ENCODE data around the gene TMEM269. TPM values are rescaled to one million over a fixed set of nuclear protein-coding genes. Genes with fewer than 3 reads are reported as not detected.

Gene TMEM269
- total RNA-seq, 2 experiments from 2014 or later, result 0.22 to 0.48 TPM

DNA sequence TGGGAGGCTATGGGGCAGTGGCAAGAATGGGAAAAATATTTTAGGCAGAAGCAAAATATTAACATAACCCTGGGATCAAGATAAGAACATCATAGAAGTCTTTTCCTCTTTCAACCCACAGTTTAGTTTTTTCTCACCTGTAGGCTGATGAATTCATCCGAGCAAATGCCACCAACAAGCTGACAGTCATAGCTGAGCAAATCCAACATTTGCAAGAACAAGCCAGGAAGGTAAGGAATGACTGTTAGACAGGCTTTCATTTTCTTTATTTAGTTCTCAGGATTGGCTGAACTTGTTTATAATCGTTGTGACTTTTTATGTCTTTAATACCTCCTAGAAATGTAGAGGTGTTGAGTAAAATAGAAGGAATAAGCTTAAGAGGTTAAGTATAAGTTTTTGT lies 11.4 kb upstream of the TMEM269 start:
- ATAC-seq (ENCODE audit: low read depth), result no peak
- peaks cover 33% of the 10 kb centered on the region for H3K36me3 Mint-ChIP-seq
- POLR2A ChIA-PET, result no interaction called here
- no peaks in the 10 kb centered on the region for H3K9me3 Mint-ChIP-seq
- no peak overlapping the region for H3K4me3 Mint-ChIP-seq
- peaks cover 19% of the 10 kb centered on the region for H3K4me1 Mint-ChIP-seq
- no peak for DNase-seq
- H3K27ac Mint-ChIP-seq, result no peak overlapping the region
- no peaks in the 10 kb centered on the region for H3K27me3 Mint-ChIP-seq

DNA sequence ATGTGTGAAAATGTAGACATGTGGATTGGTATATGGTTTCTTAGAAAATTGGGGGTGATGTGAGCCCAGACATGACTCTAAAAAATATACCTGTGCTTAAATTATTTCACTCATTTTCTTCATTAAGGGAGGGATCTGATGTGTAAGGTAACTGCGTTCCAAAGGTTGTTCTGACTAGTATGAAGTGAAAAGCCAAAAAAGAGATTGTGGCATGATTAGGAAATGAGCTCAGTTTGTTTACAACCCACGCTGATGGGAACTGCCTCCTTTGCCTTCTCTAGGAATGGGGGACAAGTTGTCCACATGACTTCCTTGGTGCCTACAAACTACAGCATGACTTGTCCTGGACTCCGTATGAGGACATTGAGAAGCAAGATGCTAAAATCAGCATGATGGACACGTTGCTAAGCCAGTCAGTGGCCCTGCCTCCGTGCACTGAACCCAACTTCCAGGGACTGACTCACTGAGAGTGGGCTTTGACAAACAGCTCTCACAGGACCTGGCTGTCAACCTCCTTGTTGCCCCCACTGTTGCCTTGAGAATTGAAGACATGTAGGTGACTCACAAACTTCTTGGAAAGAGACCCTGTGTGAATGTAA lies 9.8 kb upstream of the TMEM269 start:
- Mint-ChIP-seq H3K36me3 (peaks cover 27% of the 10 kb centered on the region), H3K27me3 (no peaks in the 10 kb centered on the region), H3K27ac (no peak overlapping the region), H3K4me1 (peaks cover 25% of the 10 kb centered on the region), H3K9me3 (no peaks in the 10 kb centered on the region), H3K4me3 (no peak overlapping the region)
- DNase-seq (no peak), ATAC-seq (ENCODE audit: low read depth) (no peak)
- POLR2A ChIA-PET, result no interaction called here

DNA sequence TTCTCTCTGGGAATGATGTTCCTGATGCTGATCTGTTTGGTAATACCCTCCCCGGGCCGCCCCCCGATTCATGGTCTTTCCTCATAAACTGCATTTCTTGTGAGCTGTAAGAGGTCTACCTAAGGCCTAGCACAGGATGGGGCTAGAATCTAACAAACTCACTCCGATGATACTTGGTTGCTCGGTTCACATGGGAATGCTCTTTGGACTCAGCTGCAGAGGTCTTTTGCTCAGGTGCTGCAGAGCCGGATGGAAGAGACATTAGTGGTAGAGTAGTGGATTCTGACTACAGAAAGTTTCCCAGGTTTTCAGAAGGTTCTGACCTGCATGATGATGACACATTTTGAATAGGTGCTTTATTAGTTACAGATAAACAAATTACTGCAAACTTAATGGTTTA lies 8.3 kb upstream of the TMEM269 start:
- Mint-ChIP-seq H3K9me3 (no peaks in the 10 kb centered on the region), H3K27me3 (no peaks in the 10 kb centered on the region), H3K36me3 (peaks cover 28% of the 10 kb centered on the region), H3K27ac (no peak overlapping the region), H3K4me3 (no peak overlapping the region), H3K4me1 (peaks cover 20% of the 10 kb centered on the region)
- ATAC-seq (ENCODE audit: low read depth) (no peak), DNase-seq (no peak)
- POLR2A ChIA-PET, result interaction anchor here (0.6 to 5.2 kb wide), 2 partner anchors 9 to 572 kb away, joined by 3 to 37 read pairs; partner anchors contain the start of genes C1orf50 and P3H1

DNA sequence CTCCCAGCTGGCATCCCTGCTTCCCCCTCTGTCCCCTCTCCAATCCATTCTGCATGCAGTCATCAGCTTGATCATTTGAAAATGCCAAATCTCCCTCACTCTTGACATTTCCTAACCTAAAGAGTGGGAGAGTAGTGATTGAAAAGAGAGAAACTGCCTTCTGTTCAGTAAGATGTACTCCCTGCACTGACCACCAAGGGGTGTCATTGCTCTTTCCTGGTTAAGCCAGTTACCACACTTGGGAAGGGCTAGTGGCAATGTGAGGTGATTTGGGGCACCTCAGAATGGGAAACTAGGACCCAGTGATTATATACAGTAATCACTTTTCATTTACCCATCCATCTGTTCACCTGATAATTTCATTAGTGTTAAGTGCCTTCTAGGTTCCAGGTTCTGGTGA lies 6.9 kb upstream of the TMEM269 start:
- Mint-ChIP-seq H3K4me1 (peaks cover 16% of the 10 kb centered on the region), H3K9me3 (no peaks in the 10 kb centered on the region), H3K27me3 (no peaks in the 10 kb centered on the region), H3K4me3 (no peak overlapping the region), H3K27ac (no peak overlapping the region), H3K36me3 (peaks cover 29% of the 10 kb centered on the region)
- ATAC-seq (ENCODE audit: low read depth) (no peak), DNase-seq (no peak)
- POLR2A ChIA-PET, result interaction anchor here (0.7 to 5.2 kb wide), 2 partner anchors 11 to 179 kb away, joined by 3 to 37 read pairs; partner anchors contain the start of genes C1orf50 and P3H1

DNA sequence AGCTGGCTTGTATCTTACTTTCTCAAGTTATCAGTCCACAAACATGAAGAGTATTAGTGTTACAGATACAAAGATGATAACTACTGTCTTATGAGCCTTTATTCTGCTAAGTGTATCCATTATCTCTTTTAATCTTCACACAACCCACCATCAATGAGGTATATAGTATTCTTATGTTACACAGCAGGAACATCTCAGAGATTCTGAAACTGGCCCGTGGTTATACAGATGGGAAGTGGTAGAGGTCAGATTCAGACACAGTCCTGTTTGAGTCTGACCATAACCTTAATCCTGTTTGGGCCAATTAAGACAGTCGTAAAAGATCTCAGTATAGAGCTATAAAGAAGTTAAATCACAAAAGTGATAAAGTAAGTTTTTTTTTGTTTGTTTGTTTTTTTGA lies 5.1 kb upstream of the TMEM269 start:
- Mint-ChIP-seq H3K4me3 (no peak overlapping the region), H3K27ac (peak overlapping the region; percentile 0), H3K9me3 (no peaks in the 10 kb centered on the region), H3K4me1 (peaks cover 15% of the 10 kb centered on the region), H3K36me3 (peaks cover 27% of the 10 kb centered on the region), H3K27me3 (no peaks in the 10 kb centered on the region)
- ATAC-seq (ENCODE audit: low read depth), result no peak
- DNase-seq, result no peak
- POLR2A ChIA-PET, result interaction anchor here (5.2 kb wide), 1 partner anchor 12 kb away, joined by 37 read pairs; the partner anchor contains the start of genes C1orf50 and P3H1

DNA sequence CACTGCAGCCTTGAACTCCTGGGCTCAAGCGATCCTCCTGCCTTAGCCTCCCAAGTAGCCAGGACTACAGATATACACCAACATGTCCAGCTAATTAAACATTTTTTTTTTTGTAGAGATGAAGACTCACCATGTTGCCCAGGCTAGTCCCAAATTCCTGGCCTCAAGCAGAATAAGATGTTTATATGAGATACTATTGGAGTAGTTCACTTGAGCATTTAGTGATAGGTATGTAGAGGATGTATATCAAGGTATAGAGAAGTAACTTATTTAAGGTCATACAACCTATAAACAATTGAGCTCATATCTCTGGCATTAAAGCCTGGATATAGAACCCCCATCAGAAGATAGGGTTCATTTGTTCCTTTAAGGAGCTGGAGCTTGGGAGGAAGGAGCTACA lies 4.6 kb upstream of the TMEM269 start:
- no peak overlapping the region for H3K27ac Mint-ChIP-seq
- DNase-seq, result no peak
- H3K4me1 Mint-ChIP-seq, result peaks cover 15% of the 10 kb centered on the region
- H3K4me3 Mint-ChIP-seq, result no peak overlapping the region
- H3K9me3 Mint-ChIP-seq, result no peaks in the 10 kb centered on the region
- ATAC-seq (ENCODE audit: low read depth), result no peak
- POLR2A ChIA-PET, result interaction anchor here (5.2 kb wide), 1 partner anchor 13 kb away, joined by 37 read pairs; the partner anchor contains the start of genes C1orf50 and P3H1
- peaks cover 24% of the 10 kb centered on the region for H3K36me3 Mint-ChIP-seq
- no peaks in the 10 kb centered on the region for H3K27me3 Mint-ChIP-seq

DNA sequence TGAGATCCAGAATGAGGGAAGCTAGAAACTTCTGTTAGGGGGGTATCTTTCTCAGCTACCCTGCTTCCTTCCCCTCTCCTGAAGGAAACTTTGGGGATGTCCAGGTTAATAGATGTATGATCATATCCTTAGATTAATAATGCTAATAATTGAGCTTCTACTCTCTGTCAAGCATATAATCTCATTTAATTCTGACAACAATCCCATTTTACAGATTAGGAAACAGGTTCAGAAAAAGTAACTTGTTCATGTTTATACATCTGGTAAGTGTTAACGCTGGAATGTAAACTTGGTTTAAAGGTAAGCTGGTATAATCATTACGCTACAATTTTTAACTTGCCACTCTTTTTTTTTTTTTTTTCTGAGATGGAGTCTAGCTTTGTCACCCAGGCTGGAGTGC lies 1.7 kb upstream of the TMEM269 start:
- Mint-ChIP-seq H3K27me3 (no peaks in the 10 kb centered on the region), H3K27ac (no peak overlapping the region)

DNA sequence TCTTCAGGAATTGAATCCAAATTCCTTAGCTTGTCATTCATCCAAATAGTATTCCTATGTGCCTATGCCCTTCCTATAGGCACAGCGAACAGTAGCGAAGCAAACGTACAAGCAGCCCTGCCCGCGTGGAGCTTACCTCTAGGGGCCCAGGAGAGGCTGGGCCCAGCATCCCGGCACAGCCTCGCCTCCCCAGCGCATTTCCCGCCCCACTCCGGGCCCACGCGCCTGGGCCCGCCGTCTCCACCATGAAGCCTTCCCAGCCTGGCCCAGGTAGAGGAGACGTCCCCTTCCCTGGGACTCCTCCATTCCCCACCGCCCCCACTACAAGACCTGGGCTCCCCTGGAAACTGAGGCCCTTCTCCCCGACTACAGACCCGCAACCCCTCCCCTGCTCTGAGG lies 245 bp upstream of the TMEM269 start:
- POLR2A ChIA-PET, result interaction anchor here (0.6 to 1.9 kb wide), 4 partner anchors 16 to 123 kb away, joined by 3 to 11 read pairs (median 4); partner anchors contain the start of genes C1orf50 and P3H1
- DNase-seq (no peak), ATAC-seq (ENCODE audit: low read depth) (no peak)
- Mint-ChIP-seq H3K9me3 (no peaks in the 10 kb centered on the region), H3K36me3 (peaks cover 11% of the 10 kb centered on the region), H3K4me3 (peak overlapping the region; percentile 29), H3K4me1 (peaks cover 13% of the 10 kb centered on the region), H3K27ac (peak overlapping the region; percentile 57), H3K27me3 (no peaks in the 10 kb centered on the region)

More for the DNA sequence above, 1.7 kb upstream of the TMEM269 start:
- POLR2A ChIA-PET, result interaction anchor here (0.7 to 2.0 kb wide), 3 partner anchors 16 to 327 kb away, joined by 3 to 12 read pairs (median 4); partner anchors contain the start of genes C1orf50, P3H1, SVBP and ZMYND12
- DNase-seq (no peak), ATAC-seq (ENCODE audit: low read depth) (no peak)
- no peak overlapping the region for H3K4me3 Mint-ChIP-seq
- H3K36me3 Mint-ChIP-seq, result peaks cover 14% of the 10 kb centered on the region
- H3K9me3 Mint-ChIP-seq, result no peaks in the 10 kb centered on the region
- H3K4me1 Mint-ChIP-seq, result peaks cover 22% of the 10 kb centered on the region

DNA sequence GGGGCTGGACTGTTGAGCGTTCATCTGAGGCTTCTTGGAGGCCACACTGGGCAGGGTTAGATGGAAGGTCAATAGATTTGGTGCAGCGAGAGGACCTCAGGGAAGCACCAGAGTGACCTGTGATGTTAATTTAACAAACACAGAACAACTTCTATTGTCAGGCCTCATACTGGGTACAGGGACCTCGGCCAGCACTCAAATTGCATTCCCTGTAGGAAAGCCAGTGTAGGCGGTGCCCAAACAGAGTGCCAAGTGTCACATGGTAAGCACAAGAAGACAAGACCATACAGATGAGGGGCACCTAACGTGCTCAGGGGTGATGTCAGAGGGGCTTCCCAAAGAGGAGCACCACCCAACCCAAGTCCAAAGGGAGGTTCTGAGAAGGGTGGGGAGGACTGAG lies 1.3 kb downstream of the TMEM269 start:
- ATAC-seq (ENCODE audit: low read depth), result no peak
- peak overlapping the region; percentile 79 for H3K4me3 Mint-ChIP-seq
- no peak for DNase-seq
- H3K36me3 Mint-ChIP-seq, result peaks cover 5% of the 10 kb centered on the region
- peak overlapping the region; percentile 68 for H3K27ac Mint-ChIP-seq
- POLR2A ChIA-PET, result interaction anchor here (1.0 kb wide), 1 partner anchor 24 kb away, joined by 3 read pairs; no protein-coding TSS in a partner anchor
- H3K9me3 Mint-ChIP-seq, result no peaks in the 10 kb centered on the region
- peaks cover 8% of the 10 kb centered on the region for H3K4me1 Mint-ChIP-seq
- no peaks in the 10 kb centered on the region for H3K27me3 Mint-ChIP-seq

DNA sequence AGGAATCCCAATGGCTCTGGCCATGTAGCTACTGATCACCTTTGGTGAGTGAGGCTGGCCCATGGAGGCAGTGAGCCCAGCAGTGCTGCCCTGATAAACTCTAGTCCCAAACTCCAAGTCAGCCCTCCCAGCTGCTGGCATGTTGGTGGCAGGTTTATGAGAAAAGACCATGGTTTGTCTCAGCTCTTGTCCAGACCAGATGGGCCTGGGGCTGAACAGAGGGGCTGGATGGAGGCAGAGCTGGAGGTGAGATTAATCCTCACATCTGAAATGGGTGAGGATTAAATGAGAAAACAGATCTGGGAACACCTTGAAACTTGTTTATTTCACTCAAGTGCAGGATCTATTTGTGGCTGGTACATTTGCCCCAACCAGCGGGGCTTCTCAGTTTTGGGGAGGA lies 3.2 kb downstream of the TMEM269 start:
- POLR2A ChIA-PET, result interaction anchor here (1.4 kb wide), 1 partner anchor 21 kb away, joined by 3 read pairs; the partner anchor contains the start of genes C1orf50 and P3H1
- Mint-ChIP-seq H3K4me3 (no peak overlapping the region), H3K27me3 (no peaks in the 10 kb centered on the region), H3K36me3 (no peaks in the 10 kb centered on the region), H3K27ac (no peak overlapping the region), H3K4me1 (peaks cover 8% of the 10 kb centered on the region), H3K9me3 (no peaks in the 10 kb centered on the region)
- DNase-seq (no peak), ATAC-seq (ENCODE audit: low read depth) (no peak)

DNA sequence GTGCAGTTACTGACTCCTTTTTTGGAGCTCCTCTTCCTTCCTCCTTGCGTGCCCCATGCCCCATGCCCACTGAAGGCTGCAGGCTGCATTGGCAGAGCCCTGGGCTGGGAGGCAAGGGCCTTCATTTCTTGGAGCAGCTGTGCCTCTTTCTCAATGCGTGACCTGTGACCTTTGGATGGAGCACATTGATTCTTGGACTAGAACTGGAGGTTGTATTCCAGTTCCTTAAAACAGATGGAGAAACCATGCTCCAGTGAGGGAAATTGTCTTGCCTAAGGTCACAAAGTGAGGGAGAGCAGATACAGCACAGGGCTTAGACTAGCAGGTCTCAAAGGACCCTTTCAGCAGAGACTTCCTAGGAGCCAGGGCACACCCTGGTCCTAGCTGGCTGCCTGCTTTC lies 9.0 kb downstream of the TMEM269 start:
- Mint-ChIP-seq H3K36me3 (no peaks in the 10 kb centered on the region), H3K9me3 (no peaks in the 10 kb centered on the region), H3K4me3 (no peak overlapping the region), H3K27me3 (no peaks in the 10 kb centered on the region), H3K27ac (peak overlapping the region; percentile 47), H3K4me1 (no peaks in the 10 kb centered on the region)
- no peak for ATAC-seq (ENCODE audit: low read depth)
- POLR2A ChIA-PET, result interaction anchor here (0.7 kb wide), 1 partner anchor 27 kb away, joined by 3 read pairs; the partner anchor contains the start of genes C1orf50 and P3H1
- no peak for DNase-seq

DNA sequence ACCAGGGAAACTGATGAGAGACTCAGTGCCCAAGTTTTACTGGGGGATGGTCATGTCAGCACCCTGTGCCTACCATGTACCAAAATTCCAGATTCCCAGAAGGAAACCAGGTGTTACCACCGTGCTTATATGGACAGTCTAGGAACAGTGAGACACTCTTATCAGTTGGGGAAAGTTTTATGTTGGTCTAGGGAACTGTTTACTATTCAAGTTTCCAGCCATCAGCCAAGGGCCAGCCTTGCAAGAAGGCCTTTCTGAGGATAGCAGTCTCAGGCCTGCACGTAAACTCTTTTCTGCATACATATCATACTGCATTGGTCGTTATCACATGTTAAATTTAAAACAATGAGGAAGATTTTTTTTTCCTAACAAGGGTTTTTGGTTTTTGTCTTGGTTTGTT lies 12.6 kb downstream of the TMEM269 start:
- ATAC-seq (ENCODE audit: low read depth), result no peak
- POLR2A ChIA-PET, result interaction anchor here (0.6 kb wide), 1 partner anchor 180 kb away, joined by 3 read pairs; no protein-coding TSS in a partner anchor

DNA sequence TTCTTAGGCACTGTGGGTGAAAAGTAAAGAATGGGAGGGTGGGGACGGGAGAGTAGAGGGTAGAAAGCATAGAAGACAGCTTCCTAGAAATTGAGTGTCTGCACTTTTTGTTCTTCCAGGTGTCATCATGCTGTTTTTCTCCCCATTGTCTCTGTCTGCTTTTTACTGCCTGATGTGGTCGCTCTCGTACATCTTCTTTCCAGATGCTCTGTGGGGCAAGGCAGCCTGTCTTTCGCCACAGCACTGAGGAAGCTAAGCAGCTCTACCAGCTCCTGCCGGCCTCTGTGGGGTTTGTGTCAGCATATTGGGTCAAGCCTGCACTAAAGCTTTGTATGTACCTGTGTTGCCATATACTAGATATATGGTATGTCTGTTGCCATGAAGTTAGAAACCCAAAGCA lies 13.2 kb downstream of the TMEM269 start:
- Mint-ChIP-seq H3K4me3 (no peak overlapping the region), H3K36me3 (no peaks in the 10 kb centered on the region), H3K27ac (no peak overlapping the region), H3K9me3 (no peaks in the 10 kb centered on the region), H3K4me1 (no peaks in the 10 kb centered on the region), H3K27me3 (no peaks in the 10 kb centered on the region)
- no peak for DNase-seq
- POLR2A ChIA-PET, result no interaction called here
- no peak for ATAC-seq (ENCODE audit: low read depth)

More for the DNA sequence above, 12.6 kb downstream of the TMEM269 start:
- no peak overlapping the region for H3K4me3 Mint-ChIP-seq
- no peaks in the 10 kb centered on the region for H3K27me3 Mint-ChIP-seq
- H3K36me3 Mint-ChIP-seq, result no peaks in the 10 kb centered on the region
- DNase-seq, result no peak
- H3K9me3 Mint-ChIP-seq, result no peaks in the 10 kb centered on the region
- no peaks in the 10 kb centered on the region for H3K4me1 Mint-ChIP-seq
- H3K27ac Mint-ChIP-seq, result no peak overlapping the region
